H7 (cell line): Measurements from ENCODE around the gene ZMAT3. TPM values are rescaled to one million over a fixed set of nuclear protein-coding genes. Genes with fewer than 3 reads are reported as not detected.
A peak's percentile ranks its signal among the peaks of the same experiment; 100 is the strongest.
"Not testable (repeated sequence)": the region's sequence is repeated elsewhere in the genome, so short reads cannot be mapped to it uniquely, and the experiment has no call there.

Experiments
- DNase-seq: peaks from one replicate; pipeline ENCODE4 v3.0.0; 2012
- H3K27me3 ChIP-seq: 2 replicates; pipeline ENCODE4 v1.6.0; 2011; ENCODE audit warnings: mild to moderate bottlenecking, low read length; ENCODE audit not compliant: control insufficient read depth, insufficient read depth
- H3K36me3 ChIP-seq: replicated peaks from 2 replicates; pipeline ENCODE4 v1.5.1; 2011; ENCODE audit warnings: low read length; ENCODE audit not compliant: control insufficient read depth, insufficient read depth
- H3K4me3 ChIP-seq: 2 replicates; pipeline ENCODE4 v1.5.1; 2011; ENCODE audit warnings: low read depth, mild to moderate bottlenecking, control low read depth, low read length, moderate library complexity; ENCODE audit not compliant: insufficient read depth
- total RNA-seq: library from RNA; depleted of rRNA; stranded (reverse); fragments of >200 nt; shearing (Covaris generic); gene quantifications from 2 replicates; pipeline ENCODE4 v1.2.3, GENCODE V29; 2014

ZMAT3 gene
- total RNA-seq, 1 experiment from 2014 or later = 0.48 TPM

DNA sequence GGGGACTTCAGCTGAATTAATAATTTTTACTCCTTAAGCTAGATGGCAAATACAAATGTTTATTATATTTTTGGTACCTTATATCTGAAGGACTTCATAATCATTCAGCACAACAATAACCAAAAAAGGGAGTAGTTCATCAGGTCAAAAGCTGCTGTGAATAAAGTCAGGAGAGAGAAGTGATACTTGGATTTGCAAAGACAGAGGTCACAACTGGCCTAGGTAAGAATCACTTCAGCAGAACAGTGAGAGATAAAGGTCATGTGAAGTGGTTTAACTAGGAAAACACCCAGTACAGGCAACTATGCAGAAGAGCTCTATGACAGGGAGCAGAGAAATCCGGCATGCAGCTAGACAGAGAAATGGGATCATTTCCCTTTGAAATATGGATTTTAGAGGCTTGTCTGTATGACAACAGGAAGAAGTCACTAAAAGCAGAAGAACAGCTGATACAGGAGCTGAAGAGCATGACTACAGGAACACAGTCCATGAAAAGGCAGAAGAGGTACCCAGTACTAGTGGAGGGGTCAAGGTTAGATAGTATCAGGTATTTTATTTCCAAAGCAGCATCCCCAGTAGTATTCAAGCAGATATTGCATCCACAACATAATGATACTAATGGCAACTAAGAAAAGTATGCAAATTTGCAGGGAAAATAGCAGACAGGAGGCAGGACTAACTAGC, 25.7 kb downstream of the ZMAT3 start:
- H3K27me3 ChIP-seq = no peaks in the 10 kb centered on the region
- DNase-seq = no peak
- no peak overlapping the region for H3K4me3 ChIP-seq
- no peaks in the 10 kb centered on the region for H3K36me3 ChIP-seq

DNA sequence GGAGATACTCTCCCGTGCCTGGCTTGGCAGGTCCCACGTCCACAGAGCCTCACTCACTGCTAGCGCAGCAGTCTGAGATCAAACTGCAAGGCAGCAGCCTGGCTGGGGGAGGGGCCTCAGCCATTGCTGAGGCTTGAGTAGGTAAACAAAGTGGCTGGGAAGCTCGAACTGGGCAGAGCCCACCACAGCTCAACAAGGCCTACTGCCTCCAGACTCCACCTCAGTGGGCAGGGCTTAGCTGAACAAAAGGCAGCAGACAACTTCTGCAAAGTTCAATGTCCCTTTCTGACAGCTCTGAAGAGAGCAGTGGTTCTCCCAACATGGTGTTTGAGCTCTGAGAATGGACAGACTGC, 32.7 kb downstream of the ZMAT3 start:
- not testable (repeated sequence) for H3K27me3 ChIP-seq, DNase-seq, H3K4me3 ChIP-seq, H3K36me3 ChIP-seq

DNA sequence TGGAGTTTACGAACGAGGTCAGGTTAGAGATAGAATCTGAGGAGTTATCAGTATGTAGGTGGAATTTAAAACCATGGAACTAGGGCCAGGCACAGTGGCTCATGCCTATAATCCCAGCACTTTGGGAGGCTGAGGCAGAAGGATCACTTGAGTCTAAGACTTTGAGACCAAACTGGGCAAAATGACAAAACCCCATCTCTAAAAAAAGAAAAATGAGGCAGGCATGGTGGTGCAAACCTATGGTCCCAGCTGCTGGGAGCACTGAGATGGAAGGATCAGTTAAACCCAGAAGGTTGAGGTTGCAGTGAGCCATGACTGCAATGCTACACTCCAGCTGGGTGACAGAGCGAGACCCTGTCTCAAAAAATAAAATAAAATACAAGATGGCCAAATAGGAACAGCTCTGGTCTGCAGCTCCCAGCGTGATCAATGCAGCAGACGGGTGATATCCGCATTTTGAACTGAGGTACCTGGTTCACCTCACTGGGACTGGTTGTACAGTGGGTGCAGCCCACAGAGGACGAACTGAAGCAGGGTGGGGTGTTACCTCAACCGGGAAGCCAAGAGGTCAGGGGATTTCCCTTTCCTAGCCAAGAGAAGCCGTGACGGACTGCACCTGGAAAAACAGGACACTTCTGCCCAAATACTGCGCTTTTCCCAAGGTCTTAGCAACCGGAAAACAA, 33.3 kb downstream of the ZMAT3 start:
- H3K27me3 ChIP-seq = no peaks in the 10 kb centered on the region
- no peak for DNase-seq
- H3K36me3 ChIP-seq = no peaks in the 10 kb centered on the region
- no peak overlapping the region for H3K4me3 ChIP-seq

- H3K27me3 ChIP-seq = no peaks in the 10 kb centered on the region
These were observed 34.3 kb downstream of the ZMAT3 start for GRCh38 chr3:179037351-179037750.

GRCh38 chr3:179036626-179037300, 34.8 kb downstream of the ZMAT3 start:
- Histone ChIP-seq H3K36me3 (no peaks in the 10 kb centered on the region), H3K4me3 (no peak overlapping the region), H3K27me3 (no peaks in the 10 kb centered on the region)
- DNase-seq = no peak

More at GRCh38 chr3:179037351-179037750, 34.3 kb downstream of the ZMAT3 start:
- H3K36me3 ChIP-seq = no peaks in the 10 kb centered on the region
- no peak for DNase-seq
- no peak overlapping the region for H3K4me3 ChIP-seq

GRCh38 chr3:179036226-179036625, 35.4 kb downstream of the ZMAT3 start:
- Histone ChIP-seq H3K27me3 (no peaks in the 10 kb centered on the region), H3K4me3 (no peak overlapping the region)

DNA sequence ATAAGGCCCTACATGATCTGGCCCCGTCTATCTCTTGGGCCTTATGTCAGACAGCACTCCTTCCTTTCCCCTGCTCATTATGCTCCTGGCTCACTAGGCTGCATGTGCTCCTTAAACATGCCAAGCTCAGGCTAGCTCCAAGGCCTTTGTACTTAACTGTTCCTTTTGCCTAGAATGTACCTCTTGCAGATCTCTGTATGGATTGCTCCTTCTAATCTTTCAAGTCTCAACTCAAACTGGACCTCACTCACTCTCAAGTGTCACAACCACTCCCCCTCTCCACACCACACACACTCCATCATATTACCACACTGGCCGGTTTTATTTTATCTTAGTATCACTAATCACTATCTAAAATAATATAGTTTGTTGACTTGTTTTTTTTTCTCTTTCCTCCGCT, 36.4 kb downstream of the ZMAT3 start:
- no peaks in the 10 kb centered on the region for H3K27me3 ChIP-seq
- H3K4me3 ChIP-seq = no peak overlapping the region
- no peak for DNase-seq
- H3K36me3 ChIP-seq = no peaks in the 10 kb centered on the region

More at GRCh38 chr3:179036226-179036625, 35.4 kb downstream of the ZMAT3 start:
- DNase-seq = no peak
- no peaks in the 10 kb centered on the region for H3K36me3 ChIP-seq

DNA sequence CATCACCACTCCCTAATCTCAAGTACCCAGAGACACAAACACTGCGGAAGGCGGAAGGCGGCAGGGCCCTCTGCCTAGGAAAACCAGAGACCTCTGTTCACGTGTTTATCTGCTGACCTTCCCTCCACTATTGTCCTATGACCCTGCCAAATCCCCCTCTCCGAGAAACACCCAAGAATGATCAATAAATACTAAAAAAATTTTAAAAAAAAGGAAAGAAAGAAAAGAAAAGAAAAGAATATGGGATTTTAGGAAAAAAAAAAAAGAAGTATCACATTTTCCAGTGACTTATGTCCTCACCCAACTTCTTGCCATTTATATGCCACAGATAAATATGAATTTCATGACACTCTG, 38.3 kb downstream of the ZMAT3 start:
- not testable (repeated sequence) for H3K27me3 ChIP-seq, H3K4me3 ChIP-seq, DNase-seq, H3K36me3 ChIP-seq

- not testable (repeated sequence) for H3K27me3 ChIP-seq, H3K4me3 ChIP-seq, DNase-seq, H3K36me3 ChIP-seq
These were observed 38.9 kb downstream of the ZMAT3 start for GRCh38 chr3:179032454-179033303.

DNA sequence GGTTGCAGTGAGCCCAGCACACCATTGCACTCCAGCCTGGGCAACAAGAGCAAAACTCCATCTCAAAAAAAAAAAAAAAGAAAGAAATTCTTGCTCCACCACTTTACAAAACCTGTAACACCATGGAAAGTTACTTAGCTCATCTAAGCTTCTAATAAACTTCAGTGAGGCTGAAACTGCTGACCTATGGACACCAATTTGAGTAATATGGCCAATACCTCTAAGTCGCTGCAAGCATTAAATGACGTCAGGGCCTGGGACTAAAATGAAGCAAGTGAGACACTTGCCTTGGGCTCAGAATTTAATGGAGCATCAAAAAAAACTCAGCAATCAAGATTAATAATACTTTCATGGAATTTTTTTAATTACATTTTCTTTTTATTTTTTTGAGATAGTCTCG, 42.5 kb downstream of the ZMAT3 start:
- no peaks in the 10 kb centered on the region for H3K27me3 ChIP-seq
- H3K4me3 ChIP-seq = no peak overlapping the region
- DNase-seq = no peak
- no peaks in the 10 kb centered on the region for H3K36me3 ChIP-seq

- Histone ChIP-seq H3K36me3 (no peaks in the 10 kb centered on the region), H3K27me3 (no peaks in the 10 kb centered on the region), H3K4me3 (no peak overlapping the region)
- DNase-seq = no peak
These were observed 43.2 kb downstream of the ZMAT3 start for GRCh38 chr3:179028408-179028807.

DNA sequence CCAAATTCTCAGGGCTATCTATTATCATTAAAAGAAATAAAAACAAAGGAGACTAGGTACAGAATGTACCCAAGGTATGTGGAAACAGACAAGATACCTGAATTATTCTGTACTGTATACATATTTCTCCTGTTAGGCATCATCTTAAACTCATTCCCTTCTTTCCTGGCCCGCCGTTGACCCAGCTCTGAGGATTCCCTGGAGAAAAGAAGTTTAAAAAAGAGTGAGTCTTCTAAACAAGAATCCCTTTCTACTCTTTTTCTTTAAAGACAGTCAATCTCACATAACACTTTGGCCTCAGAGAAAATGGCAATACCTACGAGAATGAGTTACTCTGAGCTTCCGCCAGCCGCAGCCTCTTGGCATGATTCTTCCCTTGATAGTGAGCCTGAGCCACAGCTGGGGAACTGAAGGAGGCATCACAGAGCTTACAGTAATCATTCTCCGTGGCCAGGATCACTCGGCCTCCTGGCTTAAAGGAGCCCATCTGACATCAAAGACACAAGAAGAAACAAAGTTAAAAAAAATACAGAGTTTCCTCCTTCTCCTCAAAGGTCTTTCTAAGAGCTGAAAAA, 44.2 kb downstream of the ZMAT3 start:
- peak; percentile 31 for DNase-seq
- no peaks in the 10 kb centered on the region for H3K36me3 ChIP-seq
- no peak overlapping the region for H3K4me3 ChIP-seq
- no peaks in the 10 kb centered on the region for H3K27me3 ChIP-seq

- H3K27me3 ChIP-seq = no peaks in the 10 kb centered on the region
- no peak for DNase-seq
- no peaks in the 10 kb centered on the region for H3K36me3 ChIP-seq
- no peak overlapping the region for H3K4me3 ChIP-seq
These were observed 45.0 kb downstream of the ZMAT3 start for GRCh38 chr3:179026636-179027035.

DNA sequence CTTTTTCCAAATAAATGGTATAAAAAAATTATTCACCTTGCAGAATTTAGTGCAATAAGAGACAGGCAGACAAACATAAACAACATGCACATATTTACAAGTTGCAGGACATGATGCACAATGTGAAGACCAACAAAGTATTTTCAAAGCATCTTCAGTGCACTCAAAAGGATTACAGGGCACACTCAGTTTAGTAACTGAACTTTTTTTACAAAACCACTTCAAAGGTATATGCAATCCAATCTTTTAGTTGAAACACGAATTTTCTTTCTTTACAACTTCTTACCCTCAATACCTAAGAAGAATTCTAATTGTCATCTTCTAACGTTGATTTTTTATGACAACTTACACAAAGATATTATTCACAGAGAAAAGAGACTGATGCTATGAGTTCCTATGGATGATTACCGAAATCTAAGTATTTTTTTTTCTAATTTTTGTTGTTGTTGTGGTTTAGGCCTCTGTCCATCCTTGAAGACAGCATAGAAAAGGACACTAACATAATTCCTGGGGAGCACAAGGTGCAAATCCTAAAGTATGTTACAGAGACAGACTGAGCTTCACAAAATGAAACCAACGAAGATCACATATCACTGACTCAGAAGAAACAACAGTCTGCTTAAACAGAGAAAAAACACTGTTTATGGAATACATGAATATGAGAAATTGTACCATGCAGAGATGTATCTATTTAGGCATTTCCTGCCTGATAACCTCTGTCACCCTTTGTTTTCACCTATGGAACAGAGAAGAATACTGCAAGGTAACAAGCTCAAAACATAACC, 50.3 kb downstream of the ZMAT3 start:
- no peak for DNase-seq
- Histone ChIP-seq H3K36me3 (no peaks in the 10 kb centered on the region), H3K4me3 (no peak overlapping the region), H3K27me3 (no peaks in the 10 kb centered on the region)
